Fibroblast of mammary gland (primary cell): Measurements from ENCODE around the gene GPR160.

Source experiments
- DNase-seq: peaks from one replicate; pipeline ENCODE4 v3.0.0-alpha.2; 2010; ENCODE audit warnings: low read depth
- H3K4me3 ChIP-seq: 2 replicates; pipeline ENCODE4 v1.5.1; 2011; ENCODE audit warnings: low read depth, mild to moderate bottlenecking, low read length, moderate library complexity; ENCODE audit not compliant: control insufficient read depth
- CTCF ChIP-seq: conservative IDR thresholded peaks from 2 replicates; pipeline ENCODE4 v1.5.1; 2011; ENCODE audit warnings: low read depth, low read length, inconsistent platforms; ENCODE audit not compliant: control insufficient read depth, insufficient read depth

The GPR160 gene

GRCh38 chr3:170083343-170083742, 45.5 kb downstream of the GPR160 start:
- H3K4me3 ChIP-seq: no peak overlapping the region
- no peak for TF ChIP-seq CTCF
- no peak for DNase-seq

- TF ChIP-seq CTCF: no peak
- no peak for DNase-seq
- no peak overlapping the region for H3K4me3 ChIP-seq
Observed at GRCh38 chr3:170085396-170085795, 47.6 kb downstream of the GPR160 start.

GRCh38 chr3:170089862-170090600, 52.2 kb downstream of the GPR160 start:
- no peak for TF ChIP-seq CTCF
- DNase-seq: no peak
- H3K4me3 ChIP-seq: no peak overlapping the region

GRCh38 chr3:170090601-170090981, 52.8 kb downstream of the GPR160 start:
- no peak for DNase-seq
- TF ChIP-seq CTCF: no peak
- H3K4me3 ChIP-seq: no peak overlapping the region

GRCh38 chr3:170092907-170093306, 55.1 kb downstream of the GPR160 start:
- TF ChIP-seq CTCF: no peak
- H3K4me3 ChIP-seq: no peak overlapping the region
- no peak for DNase-seq

- no peak overlapping the region for H3K4me3 ChIP-seq
- TF ChIP-seq CTCF: no peak
- DNase-seq: no peak
Observed at GRCh38 chr3:170095771-170096170, 58.0 kb downstream of the GPR160 start.

GRCh38 chr3:170096342-170096741, 58.5 kb downstream of the GPR160 start:
- no peak for TF ChIP-seq CTCF
- H3K4me3 ChIP-seq: no peak overlapping the region
- no peak for DNase-seq
